Gastrocnemius medialis (tissue), 4 donors: ENCODE results near the gene NUTM2G.
"Not testable (repeated sequence)": the region's sequence is repeated elsewhere in the genome, so short reads cannot be mapped to it uniquely, and the experiment has no call there.

Experiments
- POLR2A ChIP-seq, 2 donors: fragments of 450-650 bp; IDR thresholded peaks; one replicate each; pipeline ENCODE4 v1.6.1; 2017; ENCODE audit warnings: antibody characterized with exemption in 2 of 2, mild to moderate bottlenecking in 2 of 2, moderate library complexity in 2 of 2
- TF ChIP-seq, protein P1 (sequence below), 5 experiments: fragments of 450-650 bp in 3 of 5; fragments of 200-600 bp in 2 of 5; sonication (generic) in 2 of 5; IDR thresholded peaks in 4 of 5; conservative IDR thresholded peaks in 1 of 5; 1 replicate in 4 of 5; 2 replicates in 1 of 5; pipeline ENCODE4 v1.5.1; 2016 to 2019; ENCODE audit warnings: antibody characterized with exemption in 5 of 5, mild to moderate bottlenecking in 3 of 5, moderate library complexity in 3 of 5

DNA sequence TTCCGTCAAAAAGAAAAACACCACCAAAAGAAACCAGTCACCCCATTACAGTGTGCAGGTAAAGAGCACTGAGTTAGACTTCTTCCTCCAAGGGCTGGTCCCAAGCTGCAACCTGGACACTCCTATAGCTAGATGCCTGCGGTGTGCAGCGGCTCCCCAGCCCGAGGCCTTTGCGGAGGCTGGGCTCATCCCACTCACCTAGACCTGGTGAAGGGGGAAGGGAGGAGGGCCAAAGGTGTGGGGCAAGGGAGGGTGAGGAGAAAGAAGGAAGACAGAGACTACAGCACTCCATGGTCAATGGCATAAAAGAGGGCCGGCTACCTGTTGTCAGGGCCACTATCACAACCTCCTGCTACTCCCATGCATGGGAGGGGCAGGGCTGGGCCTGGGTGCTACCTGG lies 12.1 kb upstream of the NUTM2G start:
- TF ChIP-seq, protein P1, sequence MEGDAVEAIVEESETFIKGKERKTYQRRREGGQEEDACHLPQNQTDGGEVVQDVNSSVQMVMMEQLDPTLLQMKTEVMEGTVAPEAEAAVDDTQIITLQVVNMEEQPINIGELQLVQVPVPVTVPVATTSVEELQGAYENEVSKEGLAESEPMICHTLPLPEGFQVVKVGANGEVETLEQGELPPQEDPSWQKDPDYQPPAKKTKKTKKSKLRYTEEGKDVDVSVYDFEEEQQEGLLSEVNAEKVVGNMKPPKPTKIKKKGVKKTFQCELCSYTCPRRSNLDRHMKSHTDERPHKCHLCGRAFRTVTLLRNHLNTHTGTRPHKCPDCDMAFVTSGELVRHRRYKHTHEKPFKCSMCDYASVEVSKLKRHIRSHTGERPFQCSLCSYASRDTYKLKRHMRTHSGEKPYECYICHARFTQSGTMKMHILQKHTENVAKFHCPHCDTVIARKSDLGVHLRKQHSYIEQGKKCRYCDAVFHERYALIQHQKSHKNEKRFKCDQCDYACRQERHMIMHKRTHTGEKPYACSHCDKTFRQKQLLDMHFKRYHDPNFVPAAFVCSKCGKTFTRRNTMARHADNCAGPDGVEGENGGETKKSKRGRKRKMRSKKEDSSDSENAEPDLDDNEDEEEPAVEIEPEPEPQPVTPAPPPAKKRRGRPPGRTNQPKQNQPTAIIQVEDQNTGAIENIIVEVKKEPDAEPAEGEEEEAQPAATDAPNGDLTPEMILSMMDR (IDR thresholded peaks at IDR 0.05 in 4 of 5, conservative IDR thresholded peaks at IDR 0.05 in 1 of 5) = not testable (repeated sequence)
- TF ChIP-seq POLR2A (IDR thresholded peaks at IDR 0.05) = not testable (repeated sequence)
